ENCODE data around the gene HDAC4. TPM values are rescaled to one million over a fixed set of nuclear protein-coding genes. Genes with fewer than 3 reads are reported as not detected.

The HDAC4 gene
- total RNA-seq, 1 donor from 2014 or later, result 11.8 TPM

- Mint-ChIP-seq H3K27ac (ENCODE audit: unreplicated experiment) (no peak overlapping the region), H3K36me3 (ENCODE audit: low read depth, unreplicated experiment) (peaks cover 1% of the 10 kb centered on the region), H3K4me3 (ENCODE audit: unreplicated experiment) (no peak overlapping the region), H3K27me3 (ENCODE audit: low read depth, unreplicated experiment) (peaks cover 2% of the 10 kb centered on the region), H3K9me3 (ENCODE audit: unreplicated experiment) (no peaks in the 10 kb centered on the region), H3K4me1 (ENCODE audit: low read depth, unreplicated experiment) (no peaks in the 10 kb centered on the region)
- Histone ChIP-seq H3K36me3 (ENCODE audit: insufficient read depth, low read length) (no peaks in the 10 kb centered on the region), H3K4me2 (ENCODE audit: low read length) (no peak overlapping the region), H4K20me1 (ENCODE audit: insufficient read depth, low read length) (no peaks in the 10 kb centered on the region), H3K9me3 (ENCODE audit: insufficient read depth, low read depth, low read length) (no peaks in the 10 kb centered on the region), H3K27ac (ENCODE audit: low read depth, low read length) (no peak overlapping the region), H3K79me2 (ENCODE audit: insufficient read depth, low read length) (no peaks in the 10 kb centered on the region), H3K9ac (ENCODE audit: low read length) (no peak overlapping the region), H3K4me3 (ENCODE audit: insufficient read depth, low read depth, low read length) (no peak overlapping the region), H3K4me1 (ENCODE audit: insufficient read depth, low read length) (no peaks in the 10 kb centered on the region), H3K27me3 (ENCODE audit: insufficient read depth, low read length) (no peaks in the 10 kb centered on the region), H2AFZ (ENCODE audit: low read depth, low read length) (no peak overlapping the region)
- no peak for DNase-seq (ENCODE audit: low read depth)
- TF ChIP-seq CTCF (IDR thresholded peaks at IDR 0.05; ENCODE audit: insufficient read depth, low read depth, low read length), result no peak
- TF ChIP-seq EZH2 (IDR thresholded peaks at IDR 0.05; ENCODE audit: insufficient read depth, low read length), result no peak
- FAIRE-seq, result peak; percentile 5
These were observed 302.4 kb downstream of the HDAC4 start for GRCh38 chr2:239098288-239098970.

- Histone ChIP-seq H3K36me3 (ENCODE audit: insufficient read depth, low read length) (no peaks in the 10 kb centered on the region), H3K9ac (ENCODE audit: low read length) (no peak overlapping the region), H4K20me1 (ENCODE audit: insufficient read depth, low read length) (no peaks in the 10 kb centered on the region), H2AFZ (ENCODE audit: low read depth, low read length) (no peak overlapping the region), H3K27ac (ENCODE audit: low read depth, low read length) (no peak overlapping the region), H3K4me1 (ENCODE audit: insufficient read depth, low read length) (no peaks in the 10 kb centered on the region), H3K9me3 (ENCODE audit: insufficient read depth, low read depth, low read length) (no peaks in the 10 kb centered on the region), H3K79me2 (ENCODE audit: insufficient read depth, low read length) (no peaks in the 10 kb centered on the region), H3K27me3 (ENCODE audit: insufficient read depth, low read length) (no peaks in the 10 kb centered on the region), H3K4me3 (ENCODE audit: insufficient read depth, low read depth, low read length) (no peak overlapping the region), H3K4me2 (ENCODE audit: low read length) (no peak overlapping the region)
- no peak for DNase-seq (ENCODE audit: low read depth)
- H3K27me3 Mint-ChIP-seq (ENCODE audit: low read depth, unreplicated experiment), result peaks cover 2% of the 10 kb centered on the region
- FAIRE-seq, result no peak
- H3K36me3 Mint-ChIP-seq (ENCODE audit: low read depth, unreplicated experiment), result peaks cover 1% of the 10 kb centered on the region
- no peaks in the 10 kb centered on the region for H3K4me1 Mint-ChIP-seq (ENCODE audit: low read depth, unreplicated experiment)
- H3K27ac Mint-ChIP-seq (ENCODE audit: unreplicated experiment), result no peak overlapping the region
- no peaks in the 10 kb centered on the region for H3K9me3 Mint-ChIP-seq (ENCODE audit: unreplicated experiment)
- H3K4me3 Mint-ChIP-seq (ENCODE audit: unreplicated experiment), result no peak overlapping the region
- TF ChIP-seq CTCF (IDR thresholded peaks at IDR 0.05; ENCODE audit: insufficient read depth, low read depth, low read length) (no peak), EZH2 (IDR thresholded peaks at IDR 0.05; ENCODE audit: insufficient read depth, low read length) (no peak)
These were observed 303.5 kb downstream of the HDAC4 start for GRCh38 chr2:239097428-239097696.

GRCh38 chr2:239096676-239097427 is 304.0 kb downstream of the HDAC4 start:
- Histone ChIP-seq H3K79me2 (ENCODE audit: insufficient read depth, low read length) (no peaks in the 10 kb centered on the region), H3K4me2 (ENCODE audit: low read length) (no peak overlapping the region), H3K4me3 (ENCODE audit: insufficient read depth, low read depth, low read length) (no peak overlapping the region), H3K27ac (ENCODE audit: low read depth, low read length) (no peak overlapping the region), H2AFZ (ENCODE audit: low read depth, low read length) (no peak overlapping the region), H3K4me1 (ENCODE audit: insufficient read depth, low read length) (no peaks in the 10 kb centered on the region), H3K9ac (ENCODE audit: low read length) (no peak overlapping the region), H4K20me1 (ENCODE audit: insufficient read depth, low read length) (no peaks in the 10 kb centered on the region), H3K27me3 (ENCODE audit: insufficient read depth, low read length) (no peaks in the 10 kb centered on the region), H3K9me3 (ENCODE audit: insufficient read depth, low read depth, low read length) (no peaks in the 10 kb centered on the region), H3K36me3 (ENCODE audit: insufficient read depth, low read length) (no peaks in the 10 kb centered on the region)
- Mint-ChIP-seq H3K27me3 (ENCODE audit: low read depth, unreplicated experiment) (peaks cover 2% of the 10 kb centered on the region), H3K36me3 (ENCODE audit: low read depth, unreplicated experiment) (peaks cover 1% of the 10 kb centered on the region), H3K27ac (ENCODE audit: unreplicated experiment) (no peak overlapping the region), H3K4me3 (ENCODE audit: unreplicated experiment) (no peak overlapping the region), H3K9me3 (ENCODE audit: unreplicated experiment) (no peaks in the 10 kb centered on the region), H3K4me1 (ENCODE audit: low read depth, unreplicated experiment) (no peaks in the 10 kb centered on the region)
- DNase-seq (ENCODE audit: low read depth) (no peak), FAIRE-seq (no peak)
- TF ChIP-seq EZH2 (IDR thresholded peaks at IDR 0.05; ENCODE audit: insufficient read depth, low read length), result no peak
- TF ChIP-seq CTCF (IDR thresholded peaks at IDR 0.05; ENCODE audit: insufficient read depth, low read depth, low read length), result no peak
